GM18909 (cell line): Measurements from ENCODE around the gene SH2B3.
A peak's percentile ranks its signal among the peaks of the same experiment; 100 is the strongest.
"Not testable (repeated sequence)": the region's sequence is repeated elsewhere in the genome, so short reads cannot be mapped to it uniquely, and the experiment has no call there.

Experiments used
- ATAC-seq: cut with Tn5 transposase; IDR thresholded peaks from one replicate; pipeline ENCODE4 v1.9.1; 2021; ENCODE audit warnings: mild to moderate bottlenecking; ENCODE audit not compliant: unreplicated experiment, poor library complexity

Gene SH2B3

GRCh38 chr12:111384596-111384995 lies 21.1 kb upstream of the SH2B3 start:
- no peak for ATAC-seq

GRCh38 chr12:111386885-111387284 lies 18.8 kb upstream of the SH2B3 start:
- no peak for ATAC-seq

GRCh38 chr12:111387747-111388323 lies 17.9 kb upstream of the SH2B3 start:
- no peak for ATAC-seq

- ATAC-seq: no peak
These were observed 16.1 kb upstream of the SH2B3 start for GRCh38 chr12:111389635-111390034.

- no peak for ATAC-seq
These were observed 14.8 kb upstream of the SH2B3 start for GRCh38 chr12:111390910-111391309.

- no peak for ATAC-seq
These were observed 11.9 kb upstream of the SH2B3 start for GRCh38 chr12:111393700-111394300.

- ATAC-seq: no peak
These were observed 11.2 kb upstream of the SH2B3 start for GRCh38 chr12:111394480-111394879.

- no peak for ATAC-seq
These were observed 10.2 kb upstream of the SH2B3 start for GRCh38 chr12:111395336-111396187.

GRCh38 chr12:111396271-111396670 lies 9.5 kb upstream of the SH2B3 start:
- ATAC-seq: not testable (repeated sequence)

GRCh38 chr12:111396726-111397445 lies 8.8 kb upstream of the SH2B3 start:
- ATAC-seq: peak; percentile 65

GRCh38 chr12:111398530-111398929 lies 7.2 kb upstream of the SH2B3 start:
- ATAC-seq: no peak

GRCh38 chr12:111399741-111400404 lies 5.8 kb upstream of the SH2B3 start:
- ATAC-seq: not testable (repeated sequence)

- no peak for ATAC-seq
These were observed 4.5 kb upstream of the SH2B3 start for GRCh38 chr12:111401167-111401605.

- not testable (repeated sequence) for ATAC-seq
These were observed 3.3 kb upstream of the SH2B3 start for GRCh38 chr12:111402490-111402824.

- peak; percentile 2 for ATAC-seq
These were observed 1.2 kb upstream of the SH2B3 start for GRCh38 chr12:111404362-111405148.

GRCh38 chr12:111405149-111405858 lies 419 bp upstream of the SH2B3 start:
- ATAC-seq: peak; percentile 62

GRCh38 chr12:111406474-111407376 lies 1.0 kb downstream of the SH2B3 start:
- ATAC-seq: no peak
